Sciatic nerve (tissue), 2 donors: Measurements from ENCODE around the gene MIS18BP1. TPM values are rescaled to one million over a fixed set of nuclear protein-coding genes. Genes with fewer than 3 reads are reported as not detected.

Source experiments
- ATAC-seq: fragments of 200-7000 bp; cut with Tn5 transposase; one replicate; pipeline ENCODE4 v1.9.1; 2020; ENCODE audit warnings: mild to moderate bottlenecking, moderate library complexity
- DNase-seq: peaks from one replicate; pipeline ENCODE4 v3.0.0-alpha.2; 2020; ENCODE audit warnings: low spot score
- intact Hi-C: fragments of 100-400 bp; cut with DNase I; formaldehyde crosslinking; loops from one replicate; pipeline ENCODE4 v1.14.2; 2022
- total RNA-seq: library from RNA; stranded (reverse); fragmentation: NEBNext Ultra II Directional; extraction: Animal tissue kit (Norgen Biotek cat#: 25700); gene quantifications from one replicate; pipeline ENCODE4 v1.2.1, GENCODE V29; 2021
- donor health status: DM: no; HTN: no; CAD: no.
- donor health status: DM: no; HTN: no; CAD: no.

MIS18BP1 gene
- total RNA-seq, 1 donor from 2014 or later = 27.0 TPM

DNA sequence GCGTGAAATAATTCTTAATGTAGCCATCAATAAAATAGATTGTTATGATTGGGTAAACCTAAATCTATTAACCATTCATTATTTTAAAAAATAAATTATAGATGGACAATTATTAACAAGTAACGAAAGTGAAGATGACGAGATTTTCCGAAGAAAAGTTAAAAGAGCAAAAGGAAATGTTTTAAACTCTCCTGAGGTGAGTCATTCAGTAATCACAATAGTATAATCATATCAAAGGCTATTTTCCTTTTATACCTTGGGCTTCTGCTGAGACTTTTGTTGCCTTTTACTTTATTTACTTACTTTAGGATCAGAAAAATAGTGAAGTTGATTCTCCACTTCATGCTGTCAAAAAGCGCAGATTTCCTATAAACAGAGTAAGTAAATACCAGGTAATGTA, 71.7 kb downstream of the MIS18BP1 start:
- ATAC-seq (no peak), DNase-seq (no peak)
- intact Hi-C loops = no loop called here

DNA sequence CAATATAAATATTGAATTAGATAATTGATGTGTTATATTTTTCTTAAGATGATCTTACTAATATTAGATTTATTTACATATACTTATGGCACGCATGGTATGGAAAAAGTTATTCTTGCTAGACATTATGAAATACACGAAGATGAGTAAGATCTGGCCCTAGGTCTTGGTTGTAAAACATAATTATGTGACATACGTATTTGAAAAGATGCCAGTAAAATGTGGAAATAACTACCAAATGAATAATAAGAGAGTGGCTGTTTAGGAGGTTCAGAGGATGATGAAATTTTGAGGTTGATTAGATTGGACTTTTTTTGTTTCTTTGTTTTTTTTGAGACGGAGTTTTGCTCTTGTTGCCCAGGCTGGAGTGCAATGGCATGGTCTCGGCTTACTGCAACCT, 75.9 kb downstream of the MIS18BP1 start:
- intact Hi-C loops = no loop called here
- DNase-seq (no peak), ATAC-seq (no peak)

DNA sequence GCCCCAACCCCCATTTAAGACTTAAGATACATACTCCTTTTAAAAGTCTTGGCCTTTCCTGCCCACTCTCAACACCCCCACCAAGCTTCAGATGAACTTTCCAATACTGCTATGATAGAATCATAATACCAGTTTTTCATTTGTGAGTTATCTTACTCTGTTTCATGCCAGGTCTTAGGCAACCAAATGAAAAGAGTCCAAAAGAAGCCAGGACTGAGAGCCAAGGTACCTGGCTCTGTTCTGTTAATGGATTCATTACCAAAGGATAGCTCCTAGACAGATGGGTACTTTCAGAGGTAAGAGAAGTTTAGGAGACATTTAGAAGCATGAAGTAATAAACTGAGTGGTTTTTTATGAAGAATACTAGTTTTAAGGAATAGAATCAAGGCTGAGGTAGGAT, 83.1 kb downstream of the MIS18BP1 start:
- DNase-seq (no peak), ATAC-seq (no peak)
- intact Hi-C loops = no loop called here

DNA sequence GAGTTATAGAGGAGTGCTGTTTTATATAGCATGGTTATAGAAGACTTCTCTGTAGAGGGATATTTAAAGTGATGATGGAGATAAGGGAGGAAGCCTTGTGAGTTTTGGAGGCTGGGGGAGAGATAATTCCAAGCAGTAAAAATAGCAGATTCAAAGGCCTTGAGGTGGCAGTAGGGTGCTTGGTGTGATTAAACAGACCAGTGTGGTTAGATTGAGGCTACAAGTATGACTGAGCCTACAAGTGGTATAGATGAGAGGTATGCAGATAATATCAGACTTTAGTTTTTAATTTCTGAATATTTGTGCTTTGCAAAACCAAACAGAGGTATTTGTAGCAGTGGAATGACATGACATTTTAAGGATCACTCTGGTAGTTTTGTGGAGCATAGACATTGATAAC, 96.9 kb downstream of the MIS18BP1 start:
- no peak for ATAC-seq
- DNase-seq = no peak
- intact Hi-C loops = no loop called here

Other genes starting within 250 kb of the MIS18BP1 start
- gene PRPF39, start 169.1 kb downstream of the MIS18BP1 start, total RNA-seq = 52.1 TPM
- 47.1 TPM for gene FKBP3, start 118.7 kb downstream of the MIS18BP1 start, total RNA-seq
- gene FANCM, start 117.3 kb downstream of the MIS18BP1 start, total RNA-seq = 8.8 TPM